C1 segment of cervical spinal cord (tissue), 14 donors: ENCODE data around the gene PARP1.

ENCODE experiments used
- DNase-seq, 14 donors: peaks; one replicate each; lab custom pipeline; 2025; lab: John Stamatoyannopoulos, UW

PARP1 gene

GRCh38 chr1:226381226-226381998 lies 26.5 kb downstream of the PARP1 start:
- no peak for DNase-seq

- DNase-seq: no peak
These were observed 29.8 kb downstream of the PARP1 start for GRCh38 chr1:226378071-226378470.

- DNase-seq: no peak
These were observed 31.6 kb downstream of the PARP1 start for GRCh38 chr1:226376300-226376699.

- DNase-seq: no peak
These were observed 34.5 kb downstream of the PARP1 start for GRCh38 chr1:226373376-226373775.

GRCh38 chr1:226372885-226373284 lies 35.0 kb downstream of the PARP1 start:
- DNase-seq: no peak

- no peak for DNase-seq
These were observed 35.9 kb downstream of the PARP1 start for GRCh38 chr1:226371866-226372490.

GRCh38 chr1:226371027-226371694 lies 36.7 kb downstream of the PARP1 start:
- no peak for DNase-seq

GRCh38 chr1:226370144-226370923 lies 37.6 kb downstream of the PARP1 start:
- no peak for DNase-seq

GRCh38 chr1:226369110-226369509 lies 38.8 kb downstream of the PARP1 start:
- DNase-seq: no peak

- DNase-seq: no peak
These were observed 41.6 kb downstream of the PARP1 start for GRCh38 chr1:226366290-226366689.

GRCh38 chr1:226365831-226366231 lies 42.1 kb downstream of the PARP1 start:
- no peak for DNase-seq

GRCh38 chr1:226364901-226365565 lies 42.9 kb downstream of the PARP1 start:
- DNase-seq: no peak

- no peak for DNase-seq
These were observed 43.4 kb downstream of the PARP1 start for GRCh38 chr1:226364514-226364899.

GRCh38 chr1:226363801-226364513 lies 43.9 kb downstream of the PARP1 start:
- peak in 1 of 14 donors; percentile 27 for DNase-seq

- no peak for DNase-seq
These were observed 44.9 kb downstream of the PARP1 start for GRCh38 chr1:226362891-226363447.

GRCh38 chr1:226362361-226362760 lies 45.5 kb downstream of the PARP1 start:
- no peak for DNase-seq

- no peak for DNase-seq
These were observed 47.7 kb downstream of the PARP1 start for GRCh38 chr1:226360106-226360746.

- no peak for DNase-seq
These were observed 50.5 kb downstream of the PARP1 start for GRCh38 chr1:226357416-226357815.

- peak in 1 of 14 donors; percentile 83 for DNase-seq
These were observed 52.0 kb downstream of the PARP1 start for GRCh38 chr1:226355669-226356551.
